NCI-H345 treated with DMSO at 0.1 percent for 48 hours (cell line): Measurements from ENCODE around the gene RPLP2.
A peak's percentile ranks its signal among the peaks of the same experiment; 100 is the strongest.

ENCODE experiments used
- DNase-seq: peaks from one replicate; lab custom pipeline; 2025; ENCODE audit not compliant: unreplicated experiment; lab: John Stamatoyannopoulos, UW

RPLP2 gene

GRCh38 chr11:823441-824291 lies 13.9 kb downstream of the RPLP2 start:
- DNase-seq: no peak

- no peak for DNase-seq
Measured at GRCh38 chr11:824292-824880, 14.6 kb downstream of the RPLP2 start.

DNA sequence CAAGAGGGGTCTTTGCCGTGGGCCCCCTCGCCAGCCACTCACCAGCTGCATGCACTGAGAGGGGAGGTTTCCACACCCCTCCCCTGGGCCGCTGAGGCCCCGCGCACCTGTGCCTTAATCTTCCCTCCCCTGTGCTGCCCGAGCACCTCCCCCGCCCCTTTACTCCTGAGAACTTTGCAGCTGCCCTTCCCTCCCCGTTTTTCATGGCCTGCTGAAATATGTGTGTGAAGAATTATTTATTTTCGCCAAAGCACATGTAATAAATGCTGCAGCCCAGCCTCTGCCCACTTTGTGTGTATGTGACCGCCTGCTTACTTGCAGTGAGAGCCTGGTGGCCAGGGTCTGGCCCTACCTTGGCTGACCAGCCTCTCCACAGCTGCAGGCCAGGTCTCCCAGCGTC lies 15.2 kb downstream of the RPLP2 start:
- no peak for DNase-seq

GRCh38 chr11:825366-826226 lies 15.8 kb downstream of the RPLP2 start:
- no peak for DNase-seq

GRCh38 chr11:826227-826621 lies 16.5 kb downstream of the RPLP2 start:
- no peak for DNase-seq

GRCh38 chr11:826836-827145 lies 17.0 kb downstream of the RPLP2 start:
- no peak for DNase-seq

GRCh38 chr11:827146-827896 lies 17.6 kb downstream of the RPLP2 start:
- no peak for DNase-seq

- DNase-seq: no peak
Measured at GRCh38 chr11:827897-828192, 18.1 kb downstream of the RPLP2 start, which contains the start of gene CRACR2B. Gene CRACR2B, plus strand, starts transcription at chr11:827919. Its CDS starts 689 bp downstream, at chr11:828608.

GRCh38 chr11:828506-829175 lies 18.9 kb downstream of the RPLP2 start:
- DNase-seq: no peak

DNA sequence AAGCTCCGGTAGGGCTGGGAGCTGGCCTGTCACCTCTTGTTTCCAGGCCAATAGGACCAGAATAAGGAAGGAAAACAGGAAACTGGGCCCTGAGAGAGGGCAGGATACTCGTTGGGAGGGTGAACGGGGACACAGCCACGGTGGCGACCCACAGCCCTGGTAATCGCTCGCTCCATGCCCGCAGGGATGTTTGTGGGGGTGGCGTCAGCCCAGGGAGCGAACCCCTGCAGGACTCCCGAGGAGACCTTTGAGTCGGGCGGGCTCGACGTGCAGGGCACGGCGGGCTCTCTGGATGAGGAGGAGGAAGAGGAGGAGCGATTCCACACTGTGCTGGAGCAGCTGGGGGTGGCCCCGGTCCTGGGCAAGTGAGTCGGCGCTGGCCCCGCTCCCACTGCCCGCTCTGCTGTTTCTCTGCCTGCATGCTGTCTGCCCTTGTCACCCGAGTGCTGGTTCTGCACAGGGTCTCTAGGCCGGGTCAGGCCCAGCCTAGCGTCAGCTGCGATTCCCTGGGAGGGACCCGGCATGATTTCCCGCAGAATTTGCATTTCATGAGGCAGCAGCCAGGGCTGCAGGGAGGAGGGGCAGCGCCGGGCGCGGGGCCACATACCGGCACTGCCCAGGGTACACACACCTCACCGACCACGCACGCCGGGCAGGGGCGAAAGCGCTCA lies 19.5 kb downstream of the RPLP2 start:
- no peak for DNase-seq

- no peak for DNase-seq
Measured at GRCh38 chr11:829847-830294, 20.1 kb downstream of the RPLP2 start.

GRCh38 chr11:830295-831117 lies 20.7 kb downstream of the RPLP2 start:
- DNase-seq: peak; percentile 78

- no peak for DNase-seq
Measured at GRCh38 chr11:831118-831864, 21.5 kb downstream of the RPLP2 start.

GRCh38 chr11:831961-832528 lies 22.3 kb downstream of the RPLP2 start:
- DNase-seq: no peak

DNA sequence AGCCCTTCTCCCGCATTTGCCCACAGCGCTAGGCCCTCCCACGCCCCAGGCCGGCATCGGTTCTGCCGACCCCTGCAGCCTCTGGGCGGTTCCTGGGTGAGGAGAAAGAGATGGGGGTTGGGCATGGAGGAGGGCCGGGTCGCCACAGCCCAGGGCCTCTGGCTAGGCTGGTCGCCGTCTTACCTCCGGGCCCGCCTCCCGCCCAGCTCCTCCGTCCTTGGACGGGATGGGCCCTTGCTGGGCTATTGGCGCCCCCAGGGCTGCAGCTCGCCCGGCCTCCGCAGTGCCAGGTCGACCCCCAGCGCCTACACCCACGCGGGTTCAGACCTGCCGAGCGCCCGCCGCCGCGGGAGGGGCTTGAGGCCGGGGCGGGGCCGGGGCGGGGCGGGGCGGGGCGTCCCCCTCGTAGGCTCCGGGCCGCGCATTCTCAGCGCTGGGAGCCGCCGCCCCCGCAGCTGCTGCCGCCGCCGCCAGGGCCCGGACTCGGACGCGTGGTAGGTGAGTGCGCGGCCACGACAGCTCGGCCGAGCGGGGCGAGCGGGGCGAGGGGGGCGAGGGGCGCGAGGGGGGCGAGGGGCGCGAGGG lies 22.9 kb downstream of the RPLP2 start, which contains the start of gene CD151:
TSS of gene CD151 (plus strand) at position 424 of the 585 bp plus-strand sequence. CDS start 3,118 bp downstream, outside the sequence.
- peak; percentile 31 for DNase-seq

GRCh38 chr11:833114-833791 lies 23.5 kb downstream of the RPLP2 start:
- no peak for DNase-seq

GRCh38 chr11:833849-834311 lies 24.1 kb downstream of the RPLP2 start:
- DNase-seq: no peak
